Spleen (tissue), 7 donors: ENCODE results near the gene PGRMC2.

ENCODE experiments used
- POLR2AphosphoS5 ChIP-seq, 3 donors: sonication (generic); formaldehyde crosslinking; IDR thresholded peaks; one replicate each; pipeline ENCODE4 v1.5.1; 2017; ENCODE audit warnings: antibody characterized with exemption in 3 of 3
- TF ChIP-seq, protein P1 (sequence below), 11 experiments: fragments of 200-600 bp in 7 of 11; fragments of 450-650 bp in 4 of 11; sonication (generic) in 4 of 11; IDR thresholded peaks in 8 of 11; conservative IDR thresholded peaks in 3 of 11; 1 replicate in 7 of 11; 2 replicates in 4 of 11; pipeline versions ENCODE4 v1.4.0 to v1.8.0; 2016 to 2021; ENCODE audit warnings: antibody characterized with exemption in 11 of 11, inconsistent platforms in 4 of 11, mild to moderate bottlenecking in 1 of 11
- donor health status: DM: no; HTN: no; CAD: no; lungs with moderate emphysema.
- donor health status: DM: no; HTN: no; CAD: no.
- donor health status: DM: no; HTN: no; CAD: no.

DNA sequence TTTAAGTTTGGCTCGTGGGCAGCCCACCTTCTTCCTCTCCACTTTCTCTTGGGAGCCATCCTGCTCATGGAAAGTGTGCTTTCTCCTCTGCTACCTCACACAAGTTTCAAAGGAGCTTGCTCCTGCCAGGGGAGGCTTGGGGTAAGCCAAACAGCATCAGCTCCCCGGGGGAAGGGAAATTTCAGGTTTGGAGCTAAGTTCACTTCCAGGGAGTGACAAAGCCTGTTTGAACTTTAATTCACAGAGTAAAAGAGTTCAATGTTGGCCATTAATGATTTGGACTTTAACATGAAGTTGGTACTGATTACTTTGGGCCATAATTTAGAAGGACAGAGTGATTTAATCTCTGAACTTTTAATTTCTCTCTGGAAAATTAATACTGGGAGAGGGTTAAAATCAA is 4.7 kb upstream of the PGRMC2 start:
- TF ChIP-seq, protein P1, sequence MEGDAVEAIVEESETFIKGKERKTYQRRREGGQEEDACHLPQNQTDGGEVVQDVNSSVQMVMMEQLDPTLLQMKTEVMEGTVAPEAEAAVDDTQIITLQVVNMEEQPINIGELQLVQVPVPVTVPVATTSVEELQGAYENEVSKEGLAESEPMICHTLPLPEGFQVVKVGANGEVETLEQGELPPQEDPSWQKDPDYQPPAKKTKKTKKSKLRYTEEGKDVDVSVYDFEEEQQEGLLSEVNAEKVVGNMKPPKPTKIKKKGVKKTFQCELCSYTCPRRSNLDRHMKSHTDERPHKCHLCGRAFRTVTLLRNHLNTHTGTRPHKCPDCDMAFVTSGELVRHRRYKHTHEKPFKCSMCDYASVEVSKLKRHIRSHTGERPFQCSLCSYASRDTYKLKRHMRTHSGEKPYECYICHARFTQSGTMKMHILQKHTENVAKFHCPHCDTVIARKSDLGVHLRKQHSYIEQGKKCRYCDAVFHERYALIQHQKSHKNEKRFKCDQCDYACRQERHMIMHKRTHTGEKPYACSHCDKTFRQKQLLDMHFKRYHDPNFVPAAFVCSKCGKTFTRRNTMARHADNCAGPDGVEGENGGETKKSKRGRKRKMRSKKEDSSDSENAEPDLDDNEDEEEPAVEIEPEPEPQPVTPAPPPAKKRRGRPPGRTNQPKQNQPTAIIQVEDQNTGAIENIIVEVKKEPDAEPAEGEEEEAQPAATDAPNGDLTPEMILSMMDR (IDR thresholded peaks at IDR 0.05 in 8 of 11, conservative IDR thresholded peaks at IDR 0.05 in 3 of 11) = no peak
- TF ChIP-seq POLR2AphosphoS5 (IDR thresholded peaks at IDR 0.05) = no peak
